ENCODE data around the gene CADM1.

The CADM1 gene

DNA sequence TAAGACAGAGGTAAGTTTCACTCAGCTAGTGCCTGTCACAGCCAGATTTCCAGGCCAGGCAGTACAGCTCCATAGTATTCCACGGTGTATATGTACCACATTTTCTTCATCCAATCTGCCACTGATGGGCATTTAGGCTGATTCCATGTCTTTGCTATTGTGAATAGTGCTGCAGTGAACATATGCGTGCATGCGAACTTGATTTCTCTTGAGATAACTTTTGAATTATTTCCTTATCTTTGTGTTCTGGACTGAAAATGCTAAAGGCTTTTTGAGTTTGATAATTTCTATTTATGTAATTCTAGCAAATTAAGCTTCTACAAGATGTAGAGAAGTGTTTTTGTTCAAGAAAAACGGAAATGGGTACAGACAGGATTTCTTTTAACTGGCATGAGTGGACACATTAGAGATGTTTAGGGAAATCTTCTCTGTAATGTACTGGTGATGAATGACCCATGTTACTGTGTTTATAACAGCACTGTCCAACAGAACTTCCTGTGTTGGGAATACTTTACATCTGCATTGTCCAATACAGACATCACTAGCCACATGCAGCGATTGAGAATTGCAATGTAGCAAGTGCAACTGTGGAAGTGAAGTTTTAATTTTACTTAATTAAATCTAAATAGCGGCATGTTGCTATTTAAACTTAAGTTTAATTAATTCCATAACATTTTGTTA lies 151.3 kb downstream of the CADM1 start:
- DNase-seq (ENCODE audit: low spot score): no peak

DNA sequence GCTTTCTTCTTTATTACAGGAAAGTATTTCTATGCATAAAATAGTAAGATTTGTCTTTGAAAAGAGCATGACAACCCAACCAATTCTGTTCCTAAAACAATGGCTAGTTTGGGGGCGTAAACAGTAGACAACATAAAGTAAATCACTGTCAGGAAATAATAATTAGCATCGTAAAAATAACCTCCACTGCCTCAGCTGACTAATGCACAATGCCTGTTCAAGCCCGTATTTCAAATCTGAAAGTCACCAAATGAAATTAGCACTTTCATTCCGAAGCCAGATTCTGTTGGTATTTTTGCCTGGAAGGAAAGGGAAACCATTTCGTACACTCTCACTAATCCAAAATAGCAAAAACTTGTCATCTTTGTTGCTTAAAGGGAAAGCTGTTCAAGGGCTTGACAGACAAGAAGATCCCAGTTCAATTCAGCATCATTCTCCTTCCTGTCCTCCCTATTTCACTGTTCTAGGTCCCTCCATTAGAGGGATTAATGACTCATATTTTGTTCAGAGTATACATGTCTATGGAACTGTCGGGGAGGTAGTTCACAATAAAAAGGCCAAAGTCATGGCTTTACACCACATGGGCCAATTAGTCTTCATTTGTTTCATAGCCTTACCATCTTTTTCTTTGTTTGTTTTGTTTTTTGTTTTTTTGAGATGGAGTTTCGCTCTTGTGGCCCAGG lies 154.7 kb downstream of the CADM1 start:
- no peak for DNase-seq (ENCODE audit: low spot score)

DNA sequence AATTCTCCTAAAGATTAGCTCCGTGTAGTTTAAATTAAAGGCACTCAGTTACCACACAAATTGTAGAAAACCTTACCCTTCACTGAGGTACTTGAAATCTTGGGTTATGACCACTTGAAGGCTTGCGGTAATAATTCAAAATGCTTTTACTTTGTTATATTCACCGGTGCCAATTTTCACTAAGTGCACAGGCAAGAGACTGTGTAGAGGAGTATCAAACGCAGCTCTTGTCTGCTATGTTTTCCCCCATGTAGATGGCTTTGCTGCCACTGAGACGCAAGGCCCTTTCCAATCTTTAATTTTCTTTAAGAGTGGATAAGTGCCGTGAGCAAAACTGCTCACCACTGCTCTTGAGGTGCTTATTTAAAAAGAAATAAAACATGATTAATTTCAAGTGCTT lies 155.8 kb downstream of the CADM1 start:
- no peak for DNase-seq (ENCODE audit: low spot score)

DNA sequence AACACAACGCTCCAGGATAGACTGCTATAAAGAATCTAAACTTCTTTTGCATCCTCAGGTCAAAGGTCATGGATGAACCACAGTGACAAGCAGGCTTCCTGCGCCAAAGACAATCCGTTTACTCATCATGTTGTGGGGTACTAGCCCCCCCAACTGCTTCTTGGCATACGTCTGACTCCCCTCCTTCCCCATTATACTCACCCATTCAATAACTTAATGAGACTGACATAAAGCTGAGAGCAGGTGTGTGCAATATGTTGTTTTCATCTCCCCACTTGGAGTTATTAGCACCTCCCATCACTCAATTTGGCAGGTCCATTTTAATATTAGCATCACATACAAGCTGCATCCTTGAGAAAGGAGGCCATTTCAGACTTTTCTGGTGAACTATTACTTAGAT lies 157.1 kb downstream of the CADM1 start:
- DNase-seq (ENCODE audit: low spot score): no peak

DNA sequence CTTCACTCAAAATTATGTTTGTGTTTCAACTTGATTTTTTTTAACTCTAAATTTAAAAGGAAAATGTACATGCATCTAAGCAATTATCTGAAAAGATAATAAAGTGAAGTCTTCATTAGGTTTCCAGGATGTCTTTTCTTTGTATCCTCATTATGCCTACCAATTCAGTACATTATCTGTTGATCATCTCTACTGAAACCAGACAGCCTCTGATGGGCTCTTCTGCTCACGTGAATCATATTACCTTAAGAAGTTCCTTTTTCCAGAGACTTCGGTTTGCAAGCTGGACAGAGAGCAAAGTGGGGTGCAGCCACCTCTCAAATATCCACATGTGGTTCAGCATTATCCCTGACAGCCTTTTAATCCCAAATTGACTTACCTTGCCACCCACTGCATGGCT lies 158.4 kb downstream of the CADM1 start:
- DNase-seq (ENCODE audit: low spot score): no peak

DNA sequence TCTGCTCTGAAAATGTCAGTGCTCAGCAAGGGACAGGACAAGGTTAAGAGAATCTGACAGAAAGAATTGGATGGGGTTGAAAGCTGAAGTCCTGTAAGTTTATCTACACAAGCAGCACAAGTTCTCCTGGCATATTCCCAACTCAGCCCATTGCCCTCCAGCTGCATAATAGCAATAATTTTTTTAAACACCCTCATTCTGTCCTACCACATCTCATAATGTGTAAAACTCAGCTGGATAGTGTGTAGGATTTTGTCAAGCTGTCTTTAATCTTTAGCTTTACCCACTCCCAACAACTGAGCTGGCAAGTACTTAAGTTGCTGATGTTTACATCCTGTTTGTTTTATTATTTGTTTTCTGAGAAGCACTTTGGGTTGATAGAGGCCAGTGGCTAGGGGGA lies 158.9 kb downstream of the CADM1 start:
- no peak for DNase-seq (ENCODE audit: low spot score)

DNA sequence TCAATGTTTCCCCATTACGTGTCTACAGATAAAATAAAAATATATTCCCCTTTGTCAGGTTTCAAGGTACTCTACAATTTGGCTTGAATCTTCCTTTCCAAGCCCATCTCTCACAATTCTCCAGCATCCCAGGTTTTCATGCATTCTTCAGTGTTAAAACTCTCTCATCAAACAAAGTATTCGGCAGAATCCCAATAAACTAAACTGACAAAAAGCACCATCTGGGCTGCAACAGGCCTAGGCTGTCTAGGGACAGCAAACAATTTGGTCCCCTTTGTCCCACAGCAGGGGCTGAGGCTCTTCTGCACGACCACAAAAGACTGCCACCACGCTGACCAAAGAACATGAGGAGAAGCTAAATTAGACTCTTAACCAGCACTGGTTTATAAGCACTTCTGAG lies 159.4 kb downstream of the CADM1 start:
- no peak for DNase-seq (ENCODE audit: low spot score)

DNA sequence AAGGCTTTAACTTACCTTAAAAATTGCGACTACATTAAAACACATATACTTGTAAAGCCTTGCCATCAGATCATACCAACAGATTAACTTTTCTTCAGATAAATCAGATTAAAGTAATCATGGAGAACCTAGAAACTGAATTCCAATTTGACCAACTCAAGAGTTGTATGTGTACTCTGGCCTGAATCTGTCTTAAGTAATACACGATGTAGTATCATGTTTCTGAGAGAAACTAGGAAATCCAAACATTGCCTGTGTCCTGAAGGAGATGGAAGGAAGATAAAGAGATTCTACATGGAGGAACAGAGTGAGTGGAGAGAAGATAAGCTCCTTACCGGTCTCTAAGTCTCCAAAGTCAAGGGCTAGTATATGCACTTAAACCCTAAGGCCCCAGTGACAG lies 162.1 kb downstream of the CADM1 start:
- no peak for DNase-seq (ENCODE audit: low spot score)

DNA sequence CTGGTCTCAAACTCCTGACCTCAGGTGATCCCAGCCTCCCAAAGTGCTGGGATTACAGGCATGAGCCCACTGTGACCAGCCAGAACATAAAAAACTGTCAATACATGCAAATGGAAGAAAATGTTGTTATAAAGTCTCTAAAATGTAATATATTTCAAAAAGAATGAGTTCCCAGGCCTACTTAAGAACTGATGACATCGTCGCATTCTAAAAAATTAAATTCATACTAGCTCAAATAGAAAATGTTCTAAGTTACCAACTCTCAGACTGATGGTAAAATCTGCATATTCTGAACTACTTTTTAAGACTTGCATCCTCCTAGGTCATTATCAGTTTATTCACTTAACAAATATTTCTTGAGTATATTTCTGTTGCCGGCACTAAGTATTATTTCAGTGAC lies 163.3 kb downstream of the CADM1 start:
- no peak for DNase-seq (ENCODE audit: low spot score)

DNA sequence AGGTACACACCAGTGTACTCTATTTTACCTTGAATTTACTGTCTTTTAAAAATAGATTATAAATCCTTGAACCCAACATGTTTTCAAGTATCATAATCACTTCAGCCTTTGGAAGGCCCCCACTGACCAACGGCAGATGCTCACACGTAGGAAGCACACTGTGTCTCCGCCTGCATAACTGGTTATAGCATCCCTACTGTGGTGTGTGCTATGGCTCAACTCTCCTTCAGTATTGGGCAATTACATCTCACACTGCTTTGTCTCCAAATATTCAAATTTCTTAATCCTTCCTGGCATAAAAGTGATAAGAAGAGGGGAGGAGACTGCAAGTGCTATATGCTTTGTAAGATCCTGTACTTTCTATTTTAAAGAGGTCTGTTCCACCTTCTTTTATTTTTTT lies 165.7 kb downstream of the CADM1 start:
- DNase-seq (ENCODE audit: low spot score): no peak

DNA sequence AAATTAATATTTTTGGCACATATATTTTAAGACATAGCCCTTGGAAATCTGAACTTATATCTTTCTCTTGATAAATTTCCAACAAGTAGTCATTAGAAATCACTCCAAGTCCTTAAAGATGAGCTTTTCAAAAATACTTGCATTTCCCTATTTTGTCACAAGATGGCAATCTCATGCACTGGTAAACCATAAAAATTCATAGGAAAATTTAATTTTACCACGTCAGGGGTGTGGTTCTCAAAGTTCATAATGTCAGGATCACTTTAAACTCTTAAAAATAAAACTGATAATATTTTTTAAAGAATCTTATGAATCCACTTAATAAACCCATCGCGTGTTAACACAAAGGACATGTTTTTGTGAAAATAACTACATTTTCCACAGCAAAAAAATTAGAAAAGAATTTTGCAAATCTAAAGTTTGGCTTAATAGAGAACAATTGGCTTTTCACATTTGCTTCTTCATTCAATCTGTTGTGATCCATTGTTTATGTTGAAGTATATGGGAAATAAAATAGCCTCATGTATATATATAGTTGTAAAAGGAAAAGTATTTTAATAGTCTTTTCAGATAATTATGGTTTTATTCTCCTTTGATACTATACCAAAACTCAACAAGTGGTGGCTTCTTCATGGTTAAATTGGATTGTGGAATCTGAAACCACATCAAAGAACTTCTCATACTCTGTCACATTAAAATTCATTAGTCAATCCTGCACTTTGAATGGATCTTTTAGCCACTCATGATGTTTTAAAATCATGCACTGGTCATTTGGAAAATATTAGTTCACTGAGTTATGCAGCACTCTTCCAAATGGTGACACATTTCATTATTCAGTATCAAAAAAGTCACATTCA lies 169.1 kb downstream of the CADM1 start:
- DNase-seq (ENCODE audit: low spot score): no peak

DNA sequence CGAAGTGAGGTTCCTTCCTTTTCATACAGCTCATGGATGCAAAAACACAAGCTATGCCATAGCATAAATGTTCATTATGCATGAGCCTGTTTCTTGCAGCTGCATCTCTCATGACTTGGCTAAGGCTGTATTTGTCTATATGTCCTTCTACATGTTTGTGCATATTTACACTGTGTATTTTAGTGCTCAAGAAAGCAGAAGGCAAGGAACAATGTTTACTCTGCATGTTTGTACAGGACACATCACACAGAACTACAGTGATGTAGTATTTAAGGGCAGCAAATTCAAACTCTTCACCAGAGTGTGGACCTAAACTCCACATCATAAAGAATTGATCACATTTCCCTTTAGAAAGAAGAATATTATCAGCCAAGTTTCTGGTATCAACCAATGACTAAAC lies 170.3 kb downstream of the CADM1 start:
- no peak for DNase-seq (ENCODE audit: low spot score)

DNA sequence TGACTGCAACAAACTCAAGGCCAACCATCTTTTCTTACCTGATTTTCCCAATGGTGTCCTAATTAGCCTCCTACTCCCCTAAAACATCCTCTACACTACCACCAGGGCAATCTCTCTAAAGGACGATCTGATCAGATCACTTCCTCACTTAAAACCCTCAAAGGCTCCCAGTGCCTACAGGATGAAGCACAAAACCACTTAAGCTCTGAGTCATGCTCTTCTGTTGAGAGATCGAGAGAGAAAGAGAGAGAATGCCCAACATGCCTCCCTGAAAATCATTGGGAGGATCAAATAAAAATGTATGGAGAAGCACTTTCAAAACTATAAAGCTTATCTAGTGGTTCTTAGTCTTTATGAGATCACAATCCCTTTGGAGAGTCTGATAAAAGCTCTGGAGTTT lies 171.1 kb downstream of the CADM1 start:
- DNase-seq (ENCODE audit: low spot score): no peak

DNA sequence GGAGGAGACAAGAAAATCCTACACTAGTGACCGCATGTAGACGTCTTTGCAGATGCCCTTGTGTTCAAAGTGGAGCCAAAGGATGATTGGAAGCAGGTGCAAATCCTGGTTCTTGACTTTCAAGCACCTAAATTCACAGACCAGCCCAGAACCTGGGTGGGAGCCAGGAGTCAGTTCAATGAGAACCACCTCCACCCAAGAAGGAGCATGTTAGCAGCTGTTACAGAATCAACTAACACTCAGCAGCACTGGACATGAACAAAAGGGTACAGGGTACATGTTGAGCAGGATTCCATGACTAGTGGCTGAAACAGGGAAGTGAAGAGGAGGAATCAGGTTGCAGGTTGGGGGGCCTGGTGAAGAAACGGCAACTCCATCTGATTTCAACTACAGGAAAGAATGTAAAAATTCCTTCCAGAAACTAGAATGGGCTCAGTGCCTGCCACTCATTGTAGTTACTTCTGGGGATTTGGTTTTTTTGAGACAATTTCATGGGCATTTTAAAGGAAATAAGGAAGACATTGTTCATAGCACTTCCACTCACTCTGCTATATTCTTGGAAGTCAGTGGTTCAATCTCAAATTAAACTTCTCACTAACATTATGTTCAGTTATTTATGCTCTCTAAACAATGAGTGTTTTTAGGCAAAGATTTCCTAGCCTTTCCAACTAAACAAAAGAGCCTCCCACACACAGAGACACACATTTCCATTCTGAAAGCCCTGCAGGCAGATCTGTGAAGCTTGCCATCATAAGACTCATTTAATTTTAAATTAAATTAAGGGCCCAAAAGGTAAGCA lies 173.3 kb downstream of the CADM1 start:
- DNase-seq (ENCODE audit: low spot score): no peak

DNA sequence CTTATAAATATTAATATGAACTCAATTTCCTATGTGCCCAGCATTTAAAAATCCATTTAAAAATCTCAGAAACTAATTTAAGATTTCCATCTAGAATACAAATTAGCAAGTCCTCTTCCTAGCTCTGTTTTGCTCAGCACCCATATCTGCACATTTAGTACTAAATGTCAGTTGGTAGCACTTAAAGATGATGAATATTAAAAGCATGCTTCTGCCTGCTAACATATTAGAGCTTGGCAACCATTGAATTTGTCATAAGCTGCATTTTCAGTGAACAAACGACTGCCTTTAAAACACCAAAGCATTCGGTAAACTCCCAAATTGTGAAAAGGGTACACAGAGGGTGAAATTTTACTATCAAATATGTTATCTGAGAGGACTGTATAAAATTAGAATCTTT lies 177.7 kb downstream of the CADM1 start:
- no peak for DNase-seq (ENCODE audit: low spot score)

DNA sequence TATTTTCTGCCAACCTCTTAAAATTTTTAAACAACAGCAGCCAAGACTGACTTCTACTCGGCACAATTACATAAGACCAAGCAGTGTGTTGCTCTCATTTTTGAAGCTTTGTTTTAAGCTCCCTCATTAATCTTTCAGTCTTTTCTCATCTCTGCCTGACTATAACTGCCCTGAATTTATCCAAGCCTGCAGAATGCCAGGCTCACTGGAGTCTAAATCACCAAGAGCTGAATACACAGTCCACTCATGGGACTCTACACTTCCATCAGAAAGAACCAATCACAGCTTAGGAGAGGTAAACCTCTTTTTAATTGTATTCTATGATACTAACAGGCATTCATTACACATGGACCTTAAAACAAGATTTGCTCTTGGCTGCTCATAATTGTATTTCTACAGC lies 178.7 kb downstream of the CADM1 start:
- DNase-seq (ENCODE audit: low spot score): no peak

DNA sequence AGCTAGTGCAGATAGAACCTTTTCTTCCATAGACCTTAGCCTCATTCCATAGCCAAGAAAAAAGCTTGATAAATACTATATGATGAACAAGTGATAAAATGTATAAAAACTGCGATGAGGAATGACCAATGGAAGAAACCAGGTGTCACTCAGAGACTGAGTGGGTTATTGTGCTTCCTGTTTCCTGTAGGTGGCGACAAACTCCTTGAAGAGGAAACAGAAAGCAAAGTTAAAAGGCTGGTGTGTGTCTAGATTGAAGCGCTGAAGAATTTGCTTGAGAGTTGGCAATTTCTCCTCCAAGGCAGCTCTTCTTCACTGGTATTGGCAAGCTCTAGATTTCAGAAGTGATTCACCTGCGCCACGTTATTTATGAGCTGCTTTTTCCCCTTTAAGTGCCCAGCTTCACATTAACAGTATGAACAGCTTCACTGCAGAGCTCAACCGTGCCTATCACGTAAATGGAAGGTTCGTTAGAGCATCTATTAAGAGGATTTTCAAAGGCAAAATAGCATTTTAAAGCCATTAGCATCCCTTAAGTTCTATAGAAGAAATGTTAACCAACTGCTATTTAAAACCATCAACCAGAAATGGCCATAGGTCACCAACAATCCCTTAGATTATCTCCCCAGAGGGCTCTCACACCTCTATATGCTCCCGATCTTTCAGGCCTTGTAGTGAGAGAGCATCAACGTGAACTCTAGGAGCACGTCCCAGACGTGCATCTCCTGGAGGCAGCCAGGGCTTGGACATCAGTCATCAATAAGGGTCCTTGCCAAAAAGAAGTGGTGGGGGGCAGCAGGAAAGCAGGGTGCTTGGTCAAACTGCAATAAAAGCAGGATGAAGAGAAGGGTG lies 179.4 kb downstream of the CADM1 start:
- peak; percentile 11 for DNase-seq (ENCODE audit: low spot score)

DNA sequence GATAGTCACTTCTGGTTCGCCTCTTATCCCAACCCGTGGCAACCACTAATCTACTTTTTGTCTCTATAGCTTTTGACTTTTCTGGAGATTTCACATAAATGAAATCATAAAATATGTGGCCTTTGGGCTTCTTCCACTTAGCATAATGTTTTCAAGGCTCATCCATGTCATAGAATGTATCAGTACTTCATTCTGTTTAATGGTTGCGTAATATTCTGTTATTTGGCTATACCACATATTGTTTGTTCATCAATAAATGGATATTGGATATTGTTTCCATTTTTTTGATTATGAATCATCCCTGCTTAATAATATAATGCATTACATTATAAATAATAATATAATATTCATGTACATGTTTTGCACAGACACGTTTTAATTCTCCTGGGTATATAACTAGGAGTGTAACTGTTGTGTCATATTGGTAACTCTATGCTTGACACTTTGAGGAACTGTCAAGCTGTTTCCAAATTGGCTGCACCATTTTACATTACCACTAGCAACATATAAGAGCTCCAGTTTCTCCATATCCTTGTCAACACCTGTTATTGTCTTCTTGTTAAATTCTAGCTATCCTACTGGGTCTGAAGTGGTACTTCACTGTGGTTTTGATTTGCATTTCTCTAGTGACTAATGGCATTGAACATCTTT lies 181.5 kb downstream of the CADM1 start:
- no peak for DNase-seq (ENCODE audit: low spot score)

DNA sequence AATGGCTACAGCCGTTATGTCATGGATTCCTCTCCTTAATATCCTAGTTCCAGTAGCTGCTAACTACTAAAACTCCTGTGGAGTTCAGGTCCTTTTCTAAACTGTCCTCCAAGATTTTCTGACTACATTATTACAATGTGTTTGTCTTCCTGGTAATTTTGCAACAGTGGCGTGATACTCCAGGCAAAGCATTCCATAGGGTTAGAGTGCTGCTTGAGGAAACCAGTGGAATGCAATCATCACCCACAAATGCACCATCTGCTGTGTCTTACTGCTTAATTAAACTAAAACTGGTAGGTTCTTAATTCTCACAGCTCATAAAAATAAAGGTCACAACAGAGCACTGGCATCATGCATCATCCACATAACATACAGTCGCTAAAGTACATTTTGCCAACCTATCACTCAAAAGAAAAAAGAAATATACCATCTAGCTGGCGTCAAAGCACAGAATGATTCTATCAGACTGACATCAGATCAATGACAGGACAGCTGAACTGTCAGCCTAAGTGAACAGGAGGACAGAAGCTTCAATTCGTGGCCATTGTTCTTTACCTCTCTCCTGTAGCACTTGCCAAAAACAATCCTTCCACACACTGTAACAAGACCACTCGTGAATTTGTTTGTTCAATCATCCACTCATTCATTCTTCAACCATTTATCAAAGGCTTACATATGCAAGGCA lies 182.5 kb downstream of the CADM1 start:
- DNase-seq (ENCODE audit: low spot score): no peak
